GM21367 (cell line): ENCODE data around the gene AQP6.
"Not testable (repeated sequence)": the region's sequence is repeated elsewhere in the genome, so short reads cannot be mapped to it uniquely, and the experiment has no call there.

Experiments
- ATAC-seq: cut with Tn5 transposase; IDR thresholded peaks from one replicate; pipeline ENCODE4 v1.9.1; 2021; ENCODE audit not compliant: unreplicated experiment

Gene AQP6

GRCh38 chr12:49987625-49988303 lies 15.0 kb downstream of the AQP6 start:
- no peak for ATAC-seq

GRCh38 chr12:49989400-49989799 lies 16.7 kb downstream of the AQP6 start:
- ATAC-seq = not testable (repeated sequence)

- no peak for ATAC-seq
These were observed 17.5 kb downstream of the AQP6 start for GRCh38 chr12:49990273-49990672.

GRCh38 chr12:49998453-49998852 lies 25.7 kb downstream of the AQP6 start:
- ATAC-seq = no peak

- ATAC-seq = no peak
These were observed 30.8 kb downstream of the AQP6 start for GRCh38 chr12:50003595-50003994.

GRCh38 chr12:50004696-50005095 lies 31.9 kb downstream of the AQP6 start:
- ATAC-seq = no peak

GRCh38 chr12:50005175-50005574 lies 32.4 kb downstream of the AQP6 start:
- ATAC-seq = no peak

GRCh38 chr12:50006280-50006679 lies 33.5 kb downstream of the AQP6 start:
- no peak for ATAC-seq

GRCh38 chr12:50006754-50007442 lies 34.2 kb downstream of the AQP6 start:
- ATAC-seq = no peak

GRCh38 chr12:50013361-50014147 lies 40.8 kb downstream of the AQP6 start:
- ATAC-seq = no peak

- no peak for ATAC-seq
These were observed 41.6 kb downstream of the AQP6 start for GRCh38 chr12:50014342-50014741.

GRCh38 chr12:50016501-50017475 lies 44.0 kb downstream of the AQP6 start:
- no peak for ATAC-seq

- no peak for ATAC-seq
These were observed 44.9 kb downstream of the AQP6 start for GRCh38 chr12:50017641-50018040.

- no peak for ATAC-seq
These were observed 45.4 kb downstream of the AQP6 start for GRCh38 chr12:50018154-50018553.

- no peak for ATAC-seq
These were observed 46.2 kb downstream of the AQP6 start for GRCh38 chr12:50018968-50019367.

GRCh38 chr12:50019524-50019923 lies 46.8 kb downstream of the AQP6 start:
- no peak for ATAC-seq

- ATAC-seq = no peak
These were observed 48.3 kb downstream of the AQP6 start for GRCh38 chr12:50021031-50021430.

GRCh38 chr12:50022903-50023302 lies 50.2 kb downstream of the AQP6 start:
- no peak for ATAC-seq

- ATAC-seq = no peak
These were observed 51.5 kb downstream of the AQP6 start for GRCh38 chr12:50024227-50024626.

GRCh38 chr12:50024805-50025186 lies 52.0 kb downstream of the AQP6 start:
- no peak for ATAC-seq
